Right cardiac atrium (tissue), 5 donors: ENCODE data around the gene LAMB1. TPM values are rescaled to one million over a fixed set of nuclear protein-coding genes. Genes with fewer than 3 reads are reported as not detected.
"Not testable (repeated sequence)": the region's sequence is repeated elsewhere in the genome, so short reads cannot be mapped to it uniquely, and the experiment has no call there.

Source experiments
- ATAC-seq, 2 donors: fragments of 200-7000 bp; cut with Tn5 transposase; one replicate each; pipeline versions ENCODE4 v1.8.0 to v1.9.1; 2020; ENCODE audit warnings: moderate library complexity in 2 of 2, mild to moderate bottlenecking in 1 of 2
- DNase-seq, 3 donors: peaks; one replicate each; pipeline ENCODE4 v3.0.0-alpha.2; 2020
- H3K27ac ChIP-seq: one replicate; pipeline ENCODE4 v1.5.1; 2013; ENCODE audit warnings: mild to moderate bottlenecking, low read length, control low read depth, moderate library complexity
- H3K27me3 ChIP-seq: one replicate; pipeline ENCODE4 v1.6.1; 2013; ENCODE audit not compliant: control insufficient read depth, insufficient read depth
- H3K4me1 ChIP-seq: one replicate; pipeline ENCODE4 v1.6.1; 2013; ENCODE audit warnings: low read length; ENCODE audit not compliant: control insufficient read depth, insufficient read depth
- H3K4me3 ChIP-seq: one replicate; pipeline ENCODE4 v1.5.1; 2013; ENCODE audit warnings: low read length, control low read depth
- H3K9me3 ChIP-seq: one replicate; pipeline ENCODE4 v1.6.1; 2013; ENCODE audit warnings: low read length; ENCODE audit not compliant: control insufficient read depth
- WGBS: extraction: QIAGEN DNeasy Blood & Tissue Kit; methylation state at CpG from one replicate; pipeline ENCODE4 v1.1.7; 2013; 5-methylcytosine and 5-hydroxymethylcytosine counted together
- intact Hi-C, 4 donors: fragments of 100-400 bp; cut with DNase I; formaldehyde crosslinking; loops; one replicate each; pipeline versions ENCODE4 v1.11.0 to v1.14.0; 2022 to 2023
- polyA plus RNA-seq: library from polyadenylated mRNA; stranded (reverse); fragments of 200-250 nt; gene quantifications from one replicate; pipeline ENCODE4 v1.2.3, GENCODE V29; 2013
- total RNA-seq, 4 donors: library from RNA; stranded (reverse); fragmentation: NEBNext Ultra II Directional; extraction: Animal tissue kit (Norgen Biotek cat#: 25700); gene quantifications; one replicate each; pipeline ENCODE4 v1.2.1, GENCODE V29; 2021
- donor health status: healthy with polysubstance abuse.
- donor health status: DM: no; HTN: yes; CAD: no.
- donor health status: DM: no; HTN: no; CAD: no.
- donor health status: DM: no; HTN: yes; CAD: no; lungs with severe emphysema.
- donor health status: DM: yes; HTN: yes; CAD: no.

LAMB1 gene
- total and polyA plus RNA-seq, 5 donors: 42.1 to 110 (median 49.9) TPM

DNA sequence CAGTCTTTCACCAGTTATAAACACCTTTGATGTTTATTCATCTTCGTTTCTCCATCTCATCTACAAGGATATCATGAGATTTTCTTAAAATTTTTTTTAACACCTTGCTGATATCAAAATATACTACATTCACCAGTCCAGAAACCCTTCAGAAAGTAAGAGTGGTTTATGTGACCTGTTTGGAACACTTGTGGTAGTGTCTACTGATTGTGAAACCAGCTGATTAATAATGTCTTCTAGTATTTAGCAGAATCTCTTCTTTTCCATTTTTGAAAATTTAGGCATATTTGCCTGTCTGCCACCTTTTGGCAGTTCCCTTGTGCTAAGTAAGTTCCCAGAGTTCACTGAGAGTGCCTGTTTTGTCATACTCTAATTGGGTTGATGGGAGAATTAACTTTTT lies 93.5 kb downstream of the LAMB1 start:
- no peaks in the 10 kb centered on the region for H3K4me1 ChIP-seq
- 93% methylated on average over 1 of the region's 1 CpG for WGBS
- H3K27me3 ChIP-seq: no peaks in the 10 kb centered on the region
- no peak overlapping the region for H3K4me3 ChIP-seq
- no peaks in the 10 kb centered on the region for H3K9me3 ChIP-seq
- ATAC-seq (no peak), DNase-seq (no peak)
- H3K27ac ChIP-seq: no peak overlapping the region
- intact Hi-C loops: no loop called here

DNA sequence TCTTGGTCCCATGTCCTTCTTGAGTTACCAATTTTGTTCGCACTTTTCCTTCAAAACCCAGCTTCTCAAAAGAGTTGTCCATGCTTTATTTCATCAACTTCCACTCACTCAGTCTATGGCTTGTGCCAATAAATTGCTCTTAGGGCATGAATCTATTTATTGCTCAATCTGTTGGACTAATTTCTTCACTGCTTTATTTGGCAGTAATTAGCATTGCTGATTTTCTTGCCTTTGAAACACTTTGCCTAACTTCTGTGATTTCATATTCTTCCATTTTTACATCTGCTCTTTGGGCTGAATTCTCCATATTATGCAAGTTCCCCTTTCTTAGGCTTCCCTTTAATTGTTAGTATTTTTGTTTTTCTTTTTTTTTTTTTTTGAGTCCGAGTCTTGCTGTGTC lies 95.2 kb downstream of the LAMB1 start:
- no peak overlapping the region for H3K27ac ChIP-seq
- no peak for DNase-seq
- no peaks in the 10 kb centered on the region for H3K4me1 ChIP-seq
- intact Hi-C loops: no loop called here
- no peaks in the 10 kb centered on the region for H3K9me3 ChIP-seq
- H3K4me3 ChIP-seq: no peak overlapping the region
- peak; percentile 69 to 80 for ATAC-seq
- H3K27me3 ChIP-seq: no peaks in the 10 kb centered on the region
- WGBS: 71% methylated on average over 2 of the region's 2 CpGs

- ATAC-seq: no peak
- Histone ChIP-seq H3K27me3 (no peaks in the 10 kb centered on the region), H3K4me3 (no peak overlapping the region), H3K4me1 (no peaks in the 10 kb centered on the region), H3K27ac (no peak overlapping the region), H3K9me3 (no peaks in the 10 kb centered on the region)
- no peak for DNase-seq
- intact Hi-C loops: no loop called here
These were observed 100.6 kb downstream of the LAMB1 start for GRCh38 chr7:107902381-107902780.

DNA sequence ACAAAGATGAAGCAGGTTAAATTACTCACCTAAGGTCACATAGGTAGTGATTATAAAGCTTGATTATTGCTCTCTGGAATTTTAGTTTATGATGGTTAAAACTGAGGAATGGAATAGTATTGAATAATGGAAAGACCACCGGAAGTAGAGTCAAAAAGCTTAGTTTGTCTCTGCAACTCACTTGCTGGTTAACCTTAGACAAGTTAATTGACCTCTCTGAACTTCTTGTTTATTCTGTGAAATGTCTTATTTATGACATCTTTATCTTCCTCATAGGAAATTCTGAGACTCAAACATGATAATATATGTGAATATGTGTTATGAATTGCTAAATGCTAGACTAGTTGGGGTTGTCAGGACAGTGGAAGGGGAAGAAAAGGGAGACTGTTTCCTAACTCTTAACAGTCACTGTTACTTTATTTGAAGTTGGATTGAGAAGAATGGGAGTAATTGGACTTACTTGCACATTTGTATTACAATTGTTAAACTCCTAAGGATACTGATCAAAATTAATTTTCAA lies 102.4 kb downstream of the LAMB1 start:
- no peak overlapping the region for H3K4me3 ChIP-seq
- no peak overlapping the region for H3K27ac ChIP-seq
- H3K9me3 ChIP-seq: no peaks in the 10 kb centered on the region
- no peak for ATAC-seq
- peaks cover 3% of the 10 kb centered on the region for H3K4me1 ChIP-seq
- DNase-seq: no peak
- intact Hi-C loops: no loop called here
- no peaks in the 10 kb centered on the region for H3K27me3 ChIP-seq
- WGBS: 81% methylated on average over 1 of the region's 1 CpG

DNA sequence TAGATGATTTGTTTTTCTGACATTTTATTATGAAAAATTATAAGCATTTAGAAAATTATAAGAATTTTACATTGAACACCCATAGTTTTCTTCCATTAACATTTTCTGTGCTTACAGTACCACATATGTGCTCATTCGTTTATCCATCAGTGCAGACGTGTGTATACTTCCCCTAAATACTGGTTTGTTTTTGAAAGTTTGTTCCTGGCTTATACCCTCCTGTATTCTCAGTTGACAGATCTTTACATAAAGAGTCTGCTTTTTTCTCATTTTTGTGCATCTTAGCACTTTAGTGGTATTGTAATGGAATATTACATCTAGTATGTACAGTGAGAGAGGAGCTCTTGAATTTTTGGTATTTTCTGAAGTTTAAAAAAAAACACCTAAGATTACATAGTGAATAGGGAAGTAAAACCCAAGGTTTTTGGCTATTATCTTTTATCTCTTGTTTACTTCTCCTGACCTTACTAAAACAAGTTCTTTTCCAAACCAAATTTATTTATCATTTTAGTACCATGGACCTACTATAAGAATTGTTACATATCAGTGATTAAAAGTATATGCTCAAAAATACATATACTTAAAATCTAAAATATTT lies 103.9 kb downstream of the LAMB1 start:
- H3K4me1 ChIP-seq: peaks cover 5% of the 10 kb centered on the region
- no peaks in the 10 kb centered on the region for H3K27me3 ChIP-seq
- ATAC-seq (no peak), DNase-seq (no peak)
- WGBS: 68% methylated on average over 2 of the region's 2 CpGs
- no peaks in the 10 kb centered on the region for H3K9me3 ChIP-seq
- intact Hi-C loops: no loop called here
- no peak overlapping the region for H3K27ac ChIP-seq
- no peak overlapping the region for H3K4me3 ChIP-seq

GRCh38 chr7:107892367-107892741 lies 110.6 kb downstream of the LAMB1 start:
- DNase-seq, ATAC-seq, H3K9me3 ChIP-seq, H3K27me3 ChIP-seq, H3K4me1 ChIP-seq, intact Hi-C loops, H3K27ac ChIP-seq: not testable (repeated sequence)
- H3K4me3 ChIP-seq: peak overlapping the region; percentile 67
- 94% methylated on average over 8 of the region's 8 CpGs for WGBS

DNA sequence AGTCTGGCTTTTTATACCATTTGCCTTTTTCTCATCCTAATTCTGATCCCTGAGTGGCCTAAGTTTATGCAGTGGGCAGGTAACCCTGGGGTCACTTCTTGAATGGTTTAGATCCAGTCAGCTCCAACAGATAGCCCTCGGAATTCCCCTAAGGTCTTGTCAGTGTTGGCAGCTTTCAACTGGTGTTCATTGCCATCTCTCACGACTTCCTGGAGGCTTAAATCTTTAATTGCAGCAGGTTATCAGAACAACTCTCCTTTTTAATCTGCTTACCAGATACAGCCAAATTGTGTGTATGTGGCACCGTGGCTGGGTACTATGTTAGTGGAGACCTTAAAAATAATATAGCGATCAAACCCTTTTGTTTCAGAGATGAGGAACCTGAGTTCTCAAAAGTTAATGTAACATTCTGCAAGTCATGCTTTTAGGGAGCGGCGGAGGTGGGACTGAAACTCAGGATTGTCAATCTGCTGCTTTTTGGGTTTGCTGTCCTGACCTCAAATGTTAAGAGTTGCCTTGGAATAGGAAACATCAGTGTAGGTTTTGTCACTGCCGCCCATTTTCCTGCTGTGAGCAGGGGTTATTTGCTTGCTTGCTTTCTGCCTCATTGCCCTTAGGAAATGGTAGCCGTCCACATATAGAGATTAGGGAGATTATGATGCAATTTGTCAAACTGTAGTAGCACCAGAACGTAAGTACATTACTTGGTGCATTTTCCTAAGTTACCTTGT lies 111.2 kb downstream of the LAMB1 start:
- intact Hi-C loops: no loop called here
- no peak for ATAC-seq
- DNase-seq: no peak
- peak overlapping the region; percentile 67 for H3K4me3 ChIP-seq
- no peaks in the 10 kb centered on the region for H3K27me3 ChIP-seq
- no peaks in the 10 kb centered on the region for H3K9me3 ChIP-seq
- H3K4me1 ChIP-seq: peaks cover 7% of the 10 kb centered on the region
- 31% methylated on average over 9 of the region's 9 CpGs for WGBS
- H3K27ac ChIP-seq: peak overlapping the region; percentile 98

GRCh38 chr7:107890962-107891635 lies 111.9 kb downstream of the LAMB1 start, which contains the start of gene DLD:
Gene DLD, plus strand, starts transcription at chr7:107891183. Its CDS starts 68 bp downstream, at chr7:107891251.
- Histone ChIP-seq H3K4me3 (peak within 1 kb of the TSS; percentile 67), H3K27ac (peak within 1 kb of the TSS; percentile 98), H3K9me3 (no peaks in the 10 kb centered on the region), H3K4me1 (peaks cover 6% of the 10 kb centered on the region), H3K27me3 (no peaks in the 10 kb centered on the region)
- DNase-seq (peak; percentile 96 to 98 (median 98)), ATAC-seq (peak; percentile 99)
- intact Hi-C loops: no loop called here
- WGBS: under 1% methylated on average over 55 of the region's 55 CpGs

DNA sequence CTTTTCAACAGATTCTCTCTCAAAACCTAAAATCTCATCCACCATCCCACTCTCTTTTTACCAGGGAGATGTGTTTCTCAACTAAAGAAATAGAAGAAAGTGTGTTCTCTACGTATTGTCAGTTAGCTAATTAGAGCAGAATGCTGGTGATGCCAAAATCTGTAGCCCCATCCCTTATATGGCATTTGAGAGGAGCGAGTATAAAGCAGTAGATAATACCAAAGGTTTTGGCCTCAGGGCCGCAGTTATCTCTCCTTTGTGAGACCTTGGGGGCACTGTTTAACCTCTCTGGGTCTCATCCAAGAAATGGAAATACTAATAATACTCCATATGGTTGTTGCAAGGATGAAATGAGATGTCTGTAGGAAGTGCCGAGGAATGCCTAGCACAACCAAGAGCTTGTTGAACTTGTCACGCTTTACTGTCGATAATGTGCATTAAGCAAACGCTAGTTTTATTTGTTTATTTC lies 112.4 kb downstream of the LAMB1 start:
- peak; percentile 1 to 9 for ATAC-seq
- intact Hi-C loops: no loop called here
- DNase-seq: peak in 1 of 3 donors; percentile 47
- H3K4me3 ChIP-seq: peak overlapping the region; percentile 67
- peaks cover 4% of the 10 kb centered on the region for H3K4me1 ChIP-seq
- peak overlapping the region; percentile 70 for H3K27ac ChIP-seq
- H3K27me3 ChIP-seq: no peaks in the 10 kb centered on the region
- H3K9me3 ChIP-seq: no peaks in the 10 kb centered on the region
- 2% methylated on average over 7 of the region's 7 CpGs for WGBS

- H3K27ac ChIP-seq: no peak overlapping the region
- H3K4me3 ChIP-seq: no peak overlapping the region
- peaks cover 4% of the 10 kb centered on the region for H3K4me1 ChIP-seq
- 70% methylated on average over 3 of the region's 3 CpGs for WGBS
- ATAC-seq: no peak
- intact Hi-C loops: no loop called here
- no peaks in the 10 kb centered on the region for H3K9me3 ChIP-seq
- DNase-seq: no peak
- H3K27me3 ChIP-seq: no peaks in the 10 kb centered on the region
These were observed 113.0 kb downstream of the LAMB1 start for GRCh38 chr7:107889992-107890391.

- ATAC-seq, intact Hi-C loops, H3K27ac ChIP-seq, H3K9me3 ChIP-seq, H3K4me1 ChIP-seq, H3K27me3 ChIP-seq, H3K4me3 ChIP-seq: not testable (repeated sequence)
- 95% methylated on average over 22 of the region's 22 CpGs for WGBS
- DNase-seq: peak in 2 of 3 donors; percentile 41 to 43
These were observed 115.1 kb downstream of the LAMB1 start for GRCh38 chr7:107887827-107888226.
